Rectal smooth muscle tissue (tissue), 1 donor: ENCODE measurements around the gene C3orf70.

Source experiments
- H3K27ac ChIP-seq: one replicate; pipeline ENCODE4 v1.7.0; 2013; ENCODE audit warnings: low read depth, low read length, inconsistent platforms
- H3K27me3 ChIP-seq: one replicate; pipeline ENCODE4 v1.7.0; 2013; ENCODE audit warnings: low read length; ENCODE audit not compliant: control insufficient read depth, insufficient read depth
- H3K36me3 ChIP-seq: one replicate; pipeline ENCODE4 v1.7.0; 2013; ENCODE audit warnings: low read length; ENCODE audit not compliant: control insufficient read depth, insufficient read depth
- H3K4me1 ChIP-seq: one replicate; pipeline ENCODE4 v1.7.0; 2013; ENCODE audit warnings: low read length; ENCODE audit not compliant: control insufficient read depth, insufficient read depth
- H3K4me3 ChIP-seq: one replicate; pipeline ENCODE4 v1.7.0; 2013; ENCODE audit warnings: low read length
- H3K9ac ChIP-seq: one replicate; pipeline ENCODE4 v1.7.0; 2013; ENCODE audit warnings: low read length

Gene C3orf70

GRCh38 chr3:185164428-185165217 lies 11.8 kb upstream of the C3orf70 start:
- Histone ChIP-seq H3K36me3 (no peaks in the 10 kb centered on the region), H3K9ac (no peak overlapping the region)

GRCh38 chr3:185162634-185163033 lies 9.8 kb upstream of the C3orf70 start:
- Histone ChIP-seq H3K27me3 (no peaks in the 10 kb centered on the region), H3K9ac (no peak overlapping the region), H3K36me3 (no peaks in the 10 kb centered on the region), H3K4me3 (no peak overlapping the region), H3K27ac (no peak overlapping the region), H3K4me1 (no peaks in the 10 kb centered on the region)

More at GRCh38 chr3:185164428-185165217, 11.8 kb upstream of the C3orf70 start:
- H3K4me1 ChIP-seq: no peaks in the 10 kb centered on the region
- no peak overlapping the region for H3K27ac ChIP-seq
- H3K4me3 ChIP-seq: no peak overlapping the region
- H3K27me3 ChIP-seq: no peaks in the 10 kb centered on the region

- Histone ChIP-seq H3K27me3 (no peaks in the 10 kb centered on the region), H3K4me3 (no peak overlapping the region), H3K36me3 (no peaks in the 10 kb centered on the region), H3K9ac (no peak overlapping the region), H3K4me1 (no peaks in the 10 kb centered on the region), H3K27ac (no peak overlapping the region)
Measured at GRCh38 chr3:185161761-185162160, 8.9 kb upstream of the C3orf70 start.

- H3K36me3 ChIP-seq: no peaks in the 10 kb centered on the region
- no peak overlapping the region for H3K27ac ChIP-seq
- H3K9ac ChIP-seq: no peak overlapping the region
- no peak overlapping the region for H3K4me3 ChIP-seq
- H3K27me3 ChIP-seq: no peaks in the 10 kb centered on the region
- no peaks in the 10 kb centered on the region for H3K4me1 ChIP-seq
Measured at GRCh38 chr3:185157347-185157746, 4.5 kb upstream of the C3orf70 start.

- H3K9ac ChIP-seq: no peak overlapping the region
- no peak overlapping the region for H3K4me3 ChIP-seq
- H3K4me1 ChIP-seq: peaks cover 2% of the 10 kb centered on the region
- H3K27ac ChIP-seq: no peak overlapping the region
- no peaks in the 10 kb centered on the region for H3K27me3 ChIP-seq
- H3K36me3 ChIP-seq: no peaks in the 10 kb centered on the region
Measured at GRCh38 chr3:185155678-185156077, 2.8 kb upstream of the C3orf70 start.

GRCh38 chr3:185153861-185154629 lies 1.2 kb upstream of the C3orf70 start:
- Histone ChIP-seq H3K9ac (no peak overlapping the region), H3K36me3 (no peaks in the 10 kb centered on the region), H3K27me3 (no peaks in the 10 kb centered on the region), H3K4me1 (peaks cover 9% of the 10 kb centered on the region), H3K4me3 (peak overlapping the region; percentile 90), H3K27ac (no peak overlapping the region)

- Histone ChIP-seq H3K4me3 (peak overlapping the region; percentile 90), H3K27ac (peak overlapping the region; percentile 86)
Measured at GRCh38 chr3:185153171-185153771, 411 bp upstream of the C3orf70 start.

GRCh38 chr3:185151964-185152409 lies 873 bp downstream of the C3orf70 start:
- peak overlapping the region; percentile 66 for H3K9ac ChIP-seq
- H3K4me1 ChIP-seq: peaks cover 13% of the 10 kb centered on the region
- peak overlapping the region; percentile 90 for H3K4me3 ChIP-seq
- no peaks in the 10 kb centered on the region for H3K36me3 ChIP-seq
- peak overlapping the region; percentile 86 for H3K27ac ChIP-seq
- H3K27me3 ChIP-seq: no peaks in the 10 kb centered on the region

More at GRCh38 chr3:185153171-185153771, 411 bp upstream of the C3orf70 start:
- H3K4me1 ChIP-seq: peaks cover 11% of the 10 kb centered on the region
- H3K36me3 ChIP-seq: no peaks in the 10 kb centered on the region
- H3K27me3 ChIP-seq: no peaks in the 10 kb centered on the region
- H3K9ac ChIP-seq: peak overlapping the region; percentile 29

- Histone ChIP-seq H3K36me3 (no peaks in the 10 kb centered on the region), H3K4me3 (peak overlapping the region; percentile 90), H3K9ac (peak overlapping the region; percentile 14), H3K27ac (peak overlapping the region; percentile 86), H3K4me1 (peaks cover 13% of the 10 kb centered on the region), H3K27me3 (no peaks in the 10 kb centered on the region)
Measured at GRCh38 chr3:185151101-185151963, 1.5 kb downstream of the C3orf70 start.

- Histone ChIP-seq H3K36me3 (no peaks in the 10 kb centered on the region), H3K4me3 (peak overlapping the region; percentile 90), H3K27me3 (no peaks in the 10 kb centered on the region), H3K4me1 (peaks cover 13% of the 10 kb centered on the region), H3K27ac (peak overlapping the region; percentile 86), H3K9ac (no peak overlapping the region)
Measured at GRCh38 chr3:185150561-185150960, 2.3 kb downstream of the C3orf70 start.

GRCh38 chr3:185149591-185149990 lies 3.3 kb downstream of the C3orf70 start:
- Histone ChIP-seq H3K27me3 (no peaks in the 10 kb centered on the region), H3K4me3 (no peak overlapping the region), H3K27ac (peak overlapping the region; percentile 86), H3K9ac (no peak overlapping the region), H3K36me3 (no peaks in the 10 kb centered on the region), H3K4me1 (peaks cover 21% of the 10 kb centered on the region)
